Activated naive CD4-positive, alpha-beta T cell (primary cell): ENCODE results near the gene ANKRD13C.
"Not testable (repeated sequence)": the region's sequence is repeated elsewhere in the genome, so short reads cannot be mapped to it uniquely, and the experiment has no call there.

Experiments used
- DNase-seq, 4 experiments: peaks; one replicate each; lab custom pipeline; 2025; lab: John Stamatoyannopoulos, UW

ANKRD13C gene, protein sequence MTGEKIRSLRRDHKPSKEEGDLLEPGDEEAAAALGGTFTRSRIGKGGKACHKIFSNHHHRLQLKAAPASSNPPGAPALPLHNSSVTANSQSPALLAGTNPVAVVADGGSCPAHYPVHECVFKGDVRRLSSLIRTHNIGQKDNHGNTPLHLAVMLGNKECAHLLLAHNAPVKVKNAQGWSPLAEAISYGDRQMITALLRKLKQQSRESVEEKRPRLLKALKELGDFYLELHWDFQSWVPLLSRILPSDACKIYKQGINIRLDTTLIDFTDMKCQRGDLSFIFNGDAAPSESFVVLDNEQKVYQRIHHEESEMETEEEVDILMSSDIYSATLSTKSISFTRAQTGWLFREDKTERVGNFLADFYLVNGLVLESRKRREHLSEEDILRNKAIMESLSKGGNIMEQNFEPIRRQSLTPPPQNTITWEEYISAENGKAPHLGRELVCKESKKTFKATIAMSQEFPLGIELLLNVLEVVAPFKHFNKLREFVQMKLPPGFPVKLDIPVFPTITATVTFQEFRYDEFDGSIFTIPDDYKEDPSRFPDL

GRCh38 chr1:70354332-70355110, at the start of gene ANKRD13C:
ANKRD13C (minus strand) TSS chr1:70354722; CDS start chr1:70354408, 314 bp downstream.
- DNase-seq, result peak; percentile 58 to 82 (median 77)

GRCh38 chr1:70403759-70404158, 49.2 kb upstream of the ANKRD13C start:
- DNase-seq, result no peak

GRCh38 chr1:70401974-70402373, 47.5 kb upstream of the ANKRD13C start:
- DNase-seq, result no peak

DNA sequence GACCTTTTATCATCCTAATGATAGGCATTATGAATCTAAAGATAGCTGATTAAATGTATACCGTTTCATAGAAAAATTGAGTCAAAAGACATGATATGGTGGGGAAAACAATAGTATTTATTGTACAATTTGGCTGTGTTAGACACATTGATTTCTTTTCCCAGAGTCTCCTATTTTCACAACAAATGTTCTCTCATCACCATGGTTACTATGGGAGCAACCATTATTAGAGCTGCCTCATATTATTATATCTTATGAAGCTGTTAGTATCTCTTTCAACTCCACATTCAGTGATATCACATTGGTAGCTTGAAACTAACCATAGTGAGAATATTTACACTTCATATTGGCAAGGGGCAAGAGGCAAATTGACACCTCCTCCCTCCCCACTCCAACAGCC, 45.8 kb upstream of the ANKRD13C start:
- DNase-seq, result no peak

GRCh38 chr1:70397013-70397412, 42.5 kb upstream of the ANKRD13C start:
- no peak for DNase-seq

- DNase-seq, result no peak
Observed at GRCh38 chr1:70396607-70397006, 42.1 kb upstream of the ANKRD13C start.

- no peak for DNase-seq
Observed at GRCh38 chr1:70392626-70393025, 38.1 kb upstream of the ANKRD13C start.

GRCh38 chr1:70387507-70387906, 33.0 kb upstream of the ANKRD13C start:
- no peak for DNase-seq

DNA sequence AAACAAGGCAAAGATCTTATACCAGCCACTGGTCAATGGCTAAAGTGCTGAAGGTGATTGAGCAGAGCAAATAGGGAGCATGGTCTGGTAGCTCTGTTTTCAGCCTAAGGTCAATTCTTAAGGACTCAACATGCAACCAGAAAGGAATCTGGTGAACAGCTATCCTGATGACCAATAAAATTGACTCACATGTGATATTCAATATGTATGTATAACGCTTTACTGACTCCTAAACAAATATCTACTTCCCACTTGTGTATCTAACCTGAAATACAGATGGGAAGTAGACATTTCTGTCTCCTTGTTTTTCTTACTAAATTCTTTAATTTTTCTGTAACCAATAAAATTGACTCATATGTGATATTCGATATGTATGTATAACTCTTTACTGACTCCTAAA, 31.6 kb upstream of the ANKRD13C start:
- DNase-seq, result no peak

DNA sequence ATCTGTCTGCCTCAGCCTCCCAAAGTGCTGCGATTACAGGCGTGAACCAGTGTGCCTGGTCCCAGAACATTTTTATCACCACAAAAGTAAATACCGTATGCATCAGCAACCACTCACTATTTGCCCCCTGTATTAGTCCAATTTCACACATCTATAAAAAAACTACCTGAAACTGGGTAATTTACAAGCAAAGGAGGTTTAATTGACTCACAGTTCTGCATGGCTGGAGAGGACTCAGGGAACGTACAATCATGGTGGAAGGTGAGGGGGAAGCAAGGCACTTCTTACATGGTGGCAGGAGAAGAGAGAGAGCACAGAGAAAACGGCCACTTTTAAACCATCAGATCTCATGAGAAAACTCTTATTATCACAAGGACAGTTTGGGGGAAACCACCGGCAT, 31.0 kb upstream of the ANKRD13C start:
- no peak for DNase-seq

DNA sequence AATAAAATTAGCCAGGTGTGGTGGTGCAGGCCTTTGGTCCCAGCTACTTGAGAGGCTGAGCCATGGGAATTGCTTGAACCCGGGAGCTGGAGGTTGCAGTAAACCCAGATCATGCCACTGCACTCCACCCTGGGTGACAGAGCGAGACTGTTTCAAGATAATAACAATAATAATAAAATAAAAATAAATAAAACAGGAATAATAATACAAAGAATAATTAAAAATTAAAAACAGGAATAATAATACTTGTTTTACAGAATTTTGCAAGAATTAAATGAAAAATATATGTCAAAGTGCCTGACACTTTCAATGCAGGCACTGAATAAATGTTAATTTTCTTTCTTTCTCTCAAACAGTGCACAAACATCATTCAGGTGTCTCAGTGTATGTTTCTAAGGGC, 30.0 kb upstream of the ANKRD13C start:
- DNase-seq, result no peak

GRCh38 chr1:70383483-70383882, 29.0 kb upstream of the ANKRD13C start:
- DNase-seq, result no peak

DNA sequence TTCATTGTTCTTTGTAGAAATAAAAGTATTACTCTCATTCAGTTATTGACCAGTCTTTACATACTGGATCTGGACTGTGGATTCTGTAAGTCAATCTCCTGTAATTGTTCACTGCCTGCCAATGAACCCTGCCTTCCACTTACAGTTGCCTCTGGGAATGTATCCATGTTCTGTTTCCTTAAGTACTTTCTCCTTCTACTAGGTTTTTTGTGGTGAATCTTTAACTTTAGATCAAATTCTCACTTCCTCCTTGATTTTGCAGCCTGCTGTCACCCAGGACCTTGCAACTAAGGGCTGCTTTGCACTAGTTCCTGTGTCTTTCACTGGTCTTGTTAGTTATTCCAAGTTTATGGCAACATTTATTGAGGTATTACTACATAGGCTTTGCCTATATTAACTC, 28.2 kb upstream of the ANKRD13C start:
- no peak for DNase-seq

DNA sequence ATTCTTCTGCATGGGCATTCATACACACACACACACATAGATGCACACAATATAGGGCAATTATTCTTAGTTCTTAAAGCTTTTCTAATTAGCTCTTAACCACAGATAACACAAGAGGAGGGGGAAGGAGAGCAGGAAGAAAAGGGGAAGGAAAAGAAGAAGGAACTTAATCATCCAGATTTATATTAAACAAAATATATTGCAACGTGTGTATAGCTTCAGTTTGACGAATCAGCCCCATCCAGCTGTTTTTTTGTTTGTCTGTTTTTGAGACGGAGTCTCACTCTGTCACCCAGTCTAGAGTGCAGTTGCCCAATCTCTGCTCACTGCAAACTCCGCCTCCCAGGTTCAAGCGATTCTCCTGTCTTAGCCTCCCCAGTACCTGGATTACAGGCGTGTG, 21.7 kb upstream of the ANKRD13C start:
- no peak for DNase-seq

GRCh38 chr1:70373580-70373979, 19.1 kb upstream of the ANKRD13C start:
- not testable (repeated sequence) for DNase-seq

- no peak for DNase-seq
Observed at GRCh38 chr1:70372426-70372825, 17.9 kb upstream of the ANKRD13C start.

DNA sequence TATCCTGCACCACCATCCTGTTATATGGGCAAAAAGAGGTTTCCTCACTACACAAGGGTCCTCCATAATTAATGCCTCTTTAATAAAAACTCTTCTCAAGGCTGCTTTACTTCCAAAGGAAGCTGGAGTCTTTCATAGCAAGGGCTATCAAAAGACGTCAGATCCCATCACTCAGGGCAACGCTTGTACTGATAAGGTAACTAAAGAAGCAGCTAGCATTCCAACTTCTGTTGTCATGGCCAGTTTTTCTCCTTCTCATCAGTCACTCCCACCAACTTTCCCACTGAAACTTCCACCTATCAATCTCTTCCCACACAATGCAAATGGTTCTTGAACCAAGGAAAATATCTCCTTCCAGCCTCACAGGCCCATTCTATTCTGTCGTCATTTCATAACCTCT, 17.1 kb upstream of the ANKRD13C start:
- DNase-seq, result not testable (repeated sequence)

DNA sequence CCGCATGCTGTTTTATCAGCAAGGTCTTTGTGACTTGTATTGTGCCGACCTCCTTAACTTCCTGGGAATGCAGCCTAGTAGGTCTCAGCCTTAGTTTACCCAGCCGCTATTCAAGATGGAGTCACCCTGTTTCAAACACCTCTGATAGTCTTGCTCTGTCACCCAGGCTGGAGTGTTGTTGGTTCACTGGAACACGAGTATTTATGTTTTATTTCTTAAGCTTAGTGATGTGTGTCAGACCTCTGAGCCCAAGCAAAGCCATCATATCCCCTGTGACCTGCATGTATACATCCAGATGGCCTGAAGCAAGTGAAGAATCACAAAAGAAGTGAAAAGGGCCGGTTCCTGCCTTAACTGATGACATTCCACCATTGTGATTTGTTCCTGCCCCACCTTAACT, 12.9 kb upstream of the ANKRD13C start:
- not testable (repeated sequence) for DNase-seq

- not testable (repeated sequence) for DNase-seq
Observed at GRCh38 chr1:70366997-70367396, 12.5 kb upstream of the ANKRD13C start.

- not testable (repeated sequence) for DNase-seq
Observed at GRCh38 chr1:70366425-70366952, 12.0 kb upstream of the ANKRD13C start.

DNA sequence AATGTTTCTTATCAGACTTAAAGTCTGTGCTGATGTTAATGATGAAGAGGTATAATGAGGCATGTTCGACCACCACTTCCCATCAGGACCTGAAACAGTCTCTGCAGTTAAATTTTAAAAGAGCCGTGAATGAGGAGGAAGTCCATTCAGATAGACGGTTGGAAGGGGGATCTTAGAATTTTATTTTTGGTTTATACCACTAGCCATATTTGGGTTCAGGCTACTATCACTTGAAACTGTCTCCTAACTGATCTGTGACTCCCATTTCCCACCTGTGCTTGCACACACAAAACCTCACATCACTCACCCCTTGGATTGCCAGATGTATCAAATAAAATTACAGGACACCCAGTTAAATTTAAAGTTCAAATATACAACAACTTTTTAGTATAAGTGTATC, 9.9 kb upstream of the ANKRD13C start:
- no peak for DNase-seq

DNA sequence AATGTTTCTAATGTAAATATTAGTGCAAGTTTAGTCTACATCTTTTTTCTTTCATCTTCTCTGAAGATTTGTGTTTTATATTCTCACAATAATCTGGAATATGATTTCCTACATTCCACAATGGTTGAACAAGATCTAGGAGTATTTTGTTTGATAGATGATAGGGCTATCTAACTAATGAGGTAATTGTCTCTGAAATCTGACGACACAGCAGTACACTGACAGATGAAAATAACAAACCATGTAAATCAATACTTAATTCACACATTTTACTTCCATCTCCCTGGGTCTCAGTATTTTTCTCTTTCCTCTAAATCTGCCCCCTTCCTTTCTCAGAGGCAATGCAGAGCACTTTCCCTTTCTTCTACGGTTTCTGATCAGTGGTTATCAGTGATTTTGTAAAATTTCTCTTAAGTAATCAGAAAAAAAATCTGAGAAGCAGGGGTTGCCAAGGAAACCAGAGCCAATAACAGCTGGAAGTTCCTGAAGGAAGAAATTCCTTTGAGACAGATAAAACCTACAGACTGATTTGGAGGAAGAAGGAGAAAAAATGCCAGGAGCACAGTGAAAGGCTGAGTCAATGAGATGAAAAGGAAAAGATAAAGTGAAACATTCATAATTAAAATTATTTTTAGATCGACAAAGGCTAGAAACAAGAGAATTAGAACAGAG, 7.3 kb upstream of the ANKRD13C start:
- no peak for DNase-seq
